Uterus (tissue), 2 donors: ENCODE data around the gene SMAD9.

Experiments used
- CTCF ChIP-seq, 4 experiments: fragments of 200-600 bp in 2 of 4; fragments of 450-650 bp in 2 of 4; sonication (generic) in 2 of 4; IDR thresholded peaks; one replicate each; pipeline ENCODE4 v1.5.1; 2016 to 2019; ENCODE audit warnings: antibody characterized with exemption in 4 of 4, mild to moderate bottlenecking in 2 of 4, moderate library complexity in 1 of 4
- POLR2A ChIP-seq, 2 donors: fragments of 450-650 bp; IDR thresholded peaks; one replicate each; pipeline ENCODE4 v1.6.1; 2016; ENCODE audit warnings: antibody characterized with exemption in 2 of 2, mild to moderate bottlenecking in 1 of 2, moderate library complexity in 1 of 2

DNA sequence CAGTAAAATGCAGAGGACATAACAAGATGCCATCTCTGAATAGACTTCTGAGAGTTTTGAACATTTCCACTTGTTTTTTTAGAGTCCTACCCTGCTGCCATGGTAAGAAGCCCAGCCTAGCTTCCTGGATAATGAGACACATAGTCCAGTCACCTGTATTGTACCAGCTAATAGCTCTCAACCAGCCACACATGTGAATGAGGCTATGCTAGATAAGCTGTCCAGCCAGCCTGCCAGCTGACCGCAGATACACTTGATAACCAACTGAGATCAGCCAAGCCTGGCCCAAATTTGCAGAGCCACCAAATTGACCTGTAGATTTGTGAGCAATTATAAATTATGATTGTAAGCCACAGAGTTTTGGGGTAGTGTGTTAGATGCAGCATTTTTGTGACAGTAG lies 90.3 kb downstream of the SMAD9 start:
- TF ChIP-seq POLR2A (IDR thresholded peaks at IDR 0.05), result no peak
- no peak for TF ChIP-seq CTCF (IDR thresholded peaks at IDR 0.05)
